Erythroblast (primary cell): Measurements from ENCODE around the gene FGD3.
A peak's percentile ranks its signal among the peaks of the same experiment; 100 is the strongest.
"Not testable (repeated sequence)": the region's sequence is repeated elsewhere in the genome, so short reads cannot be mapped to it uniquely, and the experiment has no call there.

Experiments used
- DNase-seq, 2 experiments: peaks; one replicate each; lab custom pipeline; 2025; lab: John Stamatoyannopoulos, UW
- GATA1 ChIP-seq: IDR thresholded peaks from 2 replicates; pipeline ENCODE4 v1.6.1; 2011; ENCODE audit warnings: low read depth, mild to moderate bottlenecking, control low read depth, low read length, moderate library complexity
- POLR2A ChIP-seq: IDR thresholded peaks from 2 replicates; pipeline ENCODE4 v1.6.1; 2011; ENCODE audit warnings: mild to moderate bottlenecking, low read length

FGD3 gene

GRCh38 chr9:92947268-92948037 is at the start of gene FGD3:
Gene FGD3 (plus strand): TSS chr9:92947523. CDS start chr9:92976257, 28,734 bp downstream.
- DNase-seq, result no peak
- TF ChIP-seq POLR2A, result no peak
- no peak for TF ChIP-seq GATA1

GRCh38 chr9:92905137-92905536 is 42.2 kb upstream of the FGD3 start:
- not testable (repeated sequence) for DNase-seq

GRCh38 chr9:92911511-92912475 is 35.5 kb upstream of the FGD3 start:
- no peak for DNase-seq

GRCh38 chr9:92917176-92917800 is 30.0 kb upstream of the FGD3 start:
- DNase-seq, result no peak
- TF ChIP-seq POLR2A (no peak), GATA1 (no peak)

More at GRCh38 chr9:92911511-92912475, 35.5 kb upstream of the FGD3 start:
- TF ChIP-seq GATA1 (no peak), POLR2A (no peak)

GRCh38 chr9:92920437-92920836 is 26.9 kb upstream of the FGD3 start:
- TF ChIP-seq GATA1, result no peak
- TF ChIP-seq POLR2A, result no peak
- no peak for DNase-seq

- TF ChIP-seq GATA1 (no peak), POLR2A (no peak)
- DNase-seq, result no peak
Measured at GRCh38 chr9:92931606-92932005, 15.7 kb upstream of the FGD3 start.

- TF ChIP-seq GATA1 (no peak), POLR2A (no peak)
- DNase-seq, result peak; percentile 11
Measured at GRCh38 chr9:92934321-92934720, 13.0 kb upstream of the FGD3 start.

- no peak for TF ChIP-seq GATA1
- TF ChIP-seq POLR2A, result no peak
- DNase-seq, result no peak
Measured at GRCh38 chr9:92938025-92938424, 9.3 kb upstream of the FGD3 start.

GRCh38 chr9:92941861-92942260 is 5.5 kb upstream of the FGD3 start:
- no peak for DNase-seq
- no peak for TF ChIP-seq POLR2A
- no peak for TF ChIP-seq GATA1

GRCh38 chr9:92942688-92943616 is 4.4 kb upstream of the FGD3 start:
- TF ChIP-seq POLR2A (no peak), GATA1 (no peak)
- no peak for DNase-seq

GRCh38 chr9:92944921-92945320 is 2.4 kb upstream of the FGD3 start:
- DNase-seq, result no peak
- TF ChIP-seq POLR2A (no peak), GATA1 (no peak)

- TF ChIP-seq POLR2A (no peak), GATA1 (no peak)
- no peak for DNase-seq
Measured at GRCh38 chr9:92945796-92946195, 1.5 kb upstream of the FGD3 start.
